K562 (cell line): ENCODE results near the gene STAM2. TPM values are rescaled to one million over a fixed set of nuclear protein-coding genes. Genes with fewer than 3 reads are reported as not detected.

ENCODE experiments used
- ARNT ChIP-seq, 2 experiments: fragments of 450-650 bp; IDR thresholded peaks; 2 replicates each; pipeline ENCODE4 v1.6.1; 2016; ENCODE audit warnings: mild to moderate bottlenecking in 1 of 2
- ERF ChIP-seq: fragments of 450-650 bp; formaldehyde crosslinking; IDR thresholded peaks from 2 replicates; pipeline ENCODE4 v1.4.0; 2020; ENCODE audit warnings: mild to moderate bottlenecking, mixed read lengths
- FOXM1 ChIP-seq, 2 experiments: fragments of 450-650 bp in 1 of 2; sonication (generic) in 1 of 2; formaldehyde crosslinking in 1 of 2; IDR thresholded peaks; 2 replicates each; pipeline versions ENCODE4 v1.6.1 to v1.9.0; 2017 to 2022; ENCODE audit warnings: low read depth in 2 of 2, mild to moderate bottlenecking in 2 of 2, missing genetic modification reagents in 1 of 2, moderate library complexity in 1 of 2
- FOXP1 ChIP-seq: sonication (generic); formaldehyde crosslinking; IDR thresholded peaks from 2 replicates; pipeline ENCODE4 v1.8.0; 2022; ENCODE audit warnings: mild to moderate bottlenecking, missing genetic modification reagents
- HDAC1 ChIP-seq, 2 experiments: fragments of 450-650 bp; IDR thresholded peaks; 2 replicates each; pipeline ENCODE4 v1.6.1; 2016 to 2017; ENCODE audit warnings: inconsistent platforms in 1 of 2, mild to moderate bottlenecking in 1 of 2, moderate library complexity in 1 of 2
- HDAC2 ChIP-seq: fragments of 450-650 bp; IDR thresholded peaks from 2 replicates; pipeline ENCODE4 v1.6.1; 2016; ENCODE audit warnings: mild to moderate bottlenecking
- HMG20A ChIP-seq: fragments of 450-650 bp; formaldehyde crosslinking; conservative IDR thresholded peaks from 2 replicates; pipeline ENCODE4 v1.4.0; 2020; ENCODE audit warnings: mild to moderate bottlenecking, mixed read lengths
- NCOR1 ChIP-seq: fragments of 450-650 bp; IDR thresholded peaks from 2 replicates; pipeline ENCODE4 v1.6.1; 2016; ENCODE audit warnings: mild to moderate bottlenecking, moderate library complexity
- NR2C2 ChIP-seq, 2 experiments: fragments of 200-800 bp in 1 of 2; sonication (Bioruptor generic) in 1 of 2; sonication (generic) in 1 of 2; formaldehyde crosslinking in 1 of 2; IDR thresholded peaks; 2 replicates each; pipeline versions ENCODE4 v1.6.1 to v1.8.0; 2016 to 2022; ENCODE audit warnings: mild to moderate bottlenecking in 1 of 2, missing compliant biosample characterization in 1 of 2, missing genetic modification characterization in 1 of 2, missing genetic modification reagents in 1 of 2
- PATZ1 ChIP-seq: fragments of 250-450 bp; sonication (Bioruptor Pico); IDR thresholded peaks from 2 replicates; pipeline ENCODE4 v1.5.0; 2020; ENCODE audit warnings: mild to moderate bottlenecking, borderline replicate concordance
- PBX2 ChIP-seq, 2 experiments: IDR thresholded peaks in 1 of 2; conservative IDR thresholded peaks in 1 of 2; 2 replicates each; pipeline ENCODE4 v1.6.1; 2016; ENCODE audit warnings: low read depth in 2 of 2, mild to moderate bottlenecking in 1 of 2, missing compliant biosample characterization in 1 of 2, missing genetic modification characterization in 1 of 2, moderate library complexity in 1 of 2
- SMAD2 ChIP-seq: fragments of 150-350 bp; IDR thresholded peaks from 2 replicates; pipeline ENCODE4 v1.6.1; 2014; ENCODE audit warnings: low read depth, mild to moderate bottlenecking, low read length
- SOX6 ChIP-seq: fragments of 450-650 bp; IDR thresholded peaks from 2 replicates; pipeline ENCODE4 v1.6.1; 2014; ENCODE audit warnings: mild to moderate bottlenecking
- ZNF282 ChIP-seq: sonication (generic); formaldehyde crosslinking; IDR thresholded peaks from 2 replicates; pipeline ENCODE4 v1.8.1; 2023; ENCODE audit warnings: missing genetic modification reagents
- polyA plus RNA-seq, 8 experiments: library from polyadenylated mRNA; depleted of rRNA in 4 of 8; stranded (reverse) in 5 of 8; unstranded in 3 of 8; fragments of >200 nt; fragmentation: Nextera tagmentation in 2 of 8; fragmentation: Illumina TruSeq in 1 of 8; extraction: Ambion mirVana in 2 of 8; extraction: Trizol in 1 of 8; gene quantifications; 2 replicates each; pipeline versions ENCODE4 v1.2.1 to v1.2.3, GENCODE V29; 2011 to 2014; ENCODE audit warnings: inconsistent platforms in 1 of 8, missing spikeins in 1 of 8
- total RNA-seq, 7 experiments: library from RNA; depleted of rRNA in 6 of 7; stranded (reverse); fragments of >200 nt in 6 of 7; fragmentation: Illumina TruSeq in 2 of 7; extraction: Trizol in 2 of 7; gene quantifications; 2 replicates each; pipeline versions ENCODE4 v1.2.1 to v1.2.3, GENCODE V29; 2011 to 2021; ENCODE audit warnings: low replicate concordance in 1 of 7

The STAM2 gene
- total and polyA plus RNA-seq, 9 of the 15 experiments (the other 6 are each of a cell fraction or from before 2014, with no cell fraction given), result 4.5 to 13.9 (median 8.7) TPM

- TF ChIP-seq NR2C2 (CRISPR knock-in tag; IDR thresholded peaks at IDR 0.05), result no peak
- 0 out of 2 replicates have a peak, but pooled peaks have one; percentile 21 for TF ChIP-seq NR2C2 (tag; IDR thresholded peaks at IDR 0.05)
- peak; percentile 72; the same call in 1 of the 2 replicates for TF ChIP-seq HMG20A (CRISPR knock-in tag)
- peak; percentile 54 for TF ChIP-seq FOXM1 (IDR thresholded peaks at IDR 0.05; ENCODE audit: low read depth)
- TF ChIP-seq FOXM1 (CRISPR knock-in tag; IDR thresholded peaks at IDR 0.05; ENCODE audit: low read depth), result no peak
- TF ChIP-seq PATZ1 (CRISPR knock-in tag), result no peak
- no peak for TF ChIP-seq ERF (CRISPR knock-in tag)
- 0 out of 4 replicates have a peak, but pooled peaks of 1 of the 2 experiments have one; percentile 25 for TF ChIP-seq ARNT (IDR thresholded peaks at IDR 0.05)
- peak; percentile 76 for TF ChIP-seq HDAC2
- TF ChIP-seq SMAD2, result no peak
- TF ChIP-seq PBX2 (CRISPR knock-in tag; IDR thresholded peaks at IDR 0.05; ENCODE audit: low read depth), result no peak
- peak; percentile 83 for TF ChIP-seq PBX2 (tag; conservative IDR thresholded peaks at IDR 0.05; ENCODE audit: low read depth)
- no peak for TF ChIP-seq FOXP1 (CRISPR knock-in tag)
- no peak for TF ChIP-seq ZNF282 (CRISPR knock-in tag)
- TF ChIP-seq NCOR1, result peak; percentile 85
- TF ChIP-seq SOX6, result peak; percentile 96
- peak in 1 of 2 experiments; percentile 88; a peak in 2 of 4 replicates for TF ChIP-seq HDAC1 (IDR thresholded peaks at IDR 0.05)
- TF ChIP-seq, all 486 proteins: peak for 54
Measured at GRCh38 chr2:152166633-152167032, 8.9 kb downstream of the STAM2 start (continued).
